MCF 10A (cell line): ENCODE results near the gene TUSC2. TPM values are rescaled to one million over a fixed set of nuclear protein-coding genes. Genes with fewer than 3 reads are reported as not detected.

ENCODE experiments used
- BruUV-seq: library from RNA; stranded (reverse); fragments of 400-500 nt; replicated peaks from 2 replicates; lab custom pipeline; 2021; lab: Mats Ljungman, UMichigan
- CTCF ChIA-PET: fragments of 300-600 bp; sonication (Branson Sonifier 250); formaldehyde crosslinking; extraction: SDS; loops from one replicate; lab custom pipeline; 2021; ENCODE audit warnings: antibody characterized with exemption, inconsistent platforms; lab: Yijun Ruan, JAX
- POLR2A ChIA-PET: fragments of 300-600, 350-650 bp; sonication (Branson Sonifier 250); formaldehyde crosslinking; extraction: SDS; loops from one replicate; lab custom pipeline; 2020; ENCODE audit warnings: antibody characterized with exemption, inconsistent platforms; lab: Yijun Ruan, JAX
- DNase-seq: peaks from one replicate; pipeline ENCODE4 v3.0.0-alpha.2; 2018; ENCODE audit not compliant: unreplicated experiment
- H3K27ac Mint-ChIP-seq: one replicate; pipeline ENCODE4 v1.8.0; 2022; ENCODE audit warnings: mild to moderate bottlenecking, low read depth, mixed read lengths; ENCODE audit not compliant: unreplicated experiment
- H3K27me3 Mint-ChIP-seq: one replicate; pipeline ENCODE4 v1.8.0; 2022; ENCODE audit warnings: mixed read lengths; ENCODE audit not compliant: insufficient read depth, unreplicated experiment
- H3K36me3 Mint-ChIP-seq: one replicate; pipeline ENCODE4 v1.8.0; 2022; ENCODE audit warnings: mild to moderate bottlenecking, moderate library complexity, mixed read lengths; ENCODE audit not compliant: insufficient read depth, unreplicated experiment
- H3K4me1 Mint-ChIP-seq: one replicate; pipeline ENCODE4 v1.8.0; 2022; ENCODE audit warnings: mixed read lengths; ENCODE audit not compliant: insufficient read depth, unreplicated experiment
- H3K4me3 Mint-ChIP-seq: one replicate; pipeline ENCODE4 v1.8.0; 2022; ENCODE audit warnings: mild to moderate bottlenecking, moderate library complexity, mixed read lengths; ENCODE audit not compliant: unreplicated experiment
- H3K9me3 Mint-ChIP-seq: one replicate; pipeline ENCODE4 v1.8.0; 2022; ENCODE audit warnings: mixed read lengths; ENCODE audit not compliant: unreplicated experiment
- CTCF ChIP-seq: fragments of 200-600 bp; IDR thresholded peaks from one replicate; pipeline ENCODE4 v1.8.0; 2022; ENCODE audit warnings: antibody characterized with exemption, mild to moderate bottlenecking; ENCODE audit not compliant: unreplicated experiment
- intact Hi-C: fragments of 100-400 bp; cut with micrococcal nuclease; formaldehyde crosslinking; loops from 2 replicates; pipeline ENCODE4 v1.14.1; 2022
- total RNA-seq: library from RNA; stranded (reverse); gene quantifications from 2 replicates; pipeline ENCODE4 v1.2.3, GENCODE V29; 2022

The TUSC2 gene
- total RNA-seq, 1 experiment from 2014 or later: 14.5 TPM

GRCh38 chr3:50300681-50301254 is 27.3 kb downstream of the TUSC2 start:
- no TSS peak for BruUV-seq
- intact Hi-C loops: no loop called here
- Mint-ChIP-seq H3K27me3 (no peaks in the 10 kb centered on the region), H3K4me3 (peak overlapping the region; percentile 92), H3K4me1 (peaks cover 7% of the 10 kb centered on the region), H3K36me3 (no peaks in the 10 kb centered on the region), H3K27ac (peak overlapping the region; percentile 97), H3K9me3 (no peaks in the 10 kb centered on the region)
- POLR2A ChIA-PET: interaction anchor here (1.4 to 3.3 kb wide), 4 partner anchors 9 to 33 kb away, joined by 3 to 24 read pairs (median 3); partner anchors contain the start of gene TUSC2
- DNase-seq: no peak
- no peak for TF ChIP-seq CTCF
- CTCF ChIA-PET: interaction anchor here (0.7 to 1.5 kb wide), 3 partner anchors 23 to 56 kb away, joined by 3 to 6 read pairs (median 3); partner anchors contain the start of gene HYAL2

- ChIA-PET POLR2A (interaction anchor here (0.5 to 3.3 kb wide), 16 partner anchors 8 to 1199 kb away, joined by 3 to 30 read pairs (median 5); partner anchors contain the start of genes GNAI2 and TUSC2), CTCF (interaction anchor here (0.6 to 5.7 kb wide), 10 partner anchors 23 to 1084 kb away, joined by 3 to 30 read pairs (median 3); partner anchors contain the start of gene HYAL2)
- H3K9me3 Mint-ChIP-seq: no peaks in the 10 kb centered on the region
- DNase-seq: no peak
- H3K27me3 Mint-ChIP-seq: no peaks in the 10 kb centered on the region
- no peaks in the 10 kb centered on the region for H3K36me3 Mint-ChIP-seq
- peak overlapping the region; percentile 97 for H3K27ac Mint-ChIP-seq
- BruUV-seq: TSS peak; percentile 91
- peaks cover 7% of the 10 kb centered on the region for H3K4me1 Mint-ChIP-seq
- intact Hi-C loops: loop anchor here (1.0 kb wide), 1 partner anchor 21 kb away; no protein-coding TSS in a partner anchor
- no peak for TF ChIP-seq CTCF
- peak overlapping the region; percentile 92 for H3K4me3 Mint-ChIP-seq
Measured at GRCh38 chr3:50299929-50300680, 27.9 kb downstream of the TUSC2 start.

GRCh38 chr3:50299638-50299928 is 28.4 kb downstream of the TUSC2 start:
- no peak for DNase-seq
- intact Hi-C loops: loop anchor here (1.0 kb wide), 1 partner anchor 22 kb away; no protein-coding TSS in a partner anchor
- no TSS peak for BruUV-seq
- H3K36me3 Mint-ChIP-seq: no peaks in the 10 kb centered on the region
- peak overlapping the region; percentile 92 for H3K4me3 Mint-ChIP-seq
- peaks cover 7% of the 10 kb centered on the region for H3K4me1 Mint-ChIP-seq
- ChIA-PET POLR2A (interaction anchor here (0.5 to 3.3 kb wide), 18 partner anchors 9 to 1753 kb away, joined by 3 to 30 read pairs (median 4); partner anchors contain the start of genes GNAI2, HEMK1, RAD54L2 and TUSC2), CTCF (interaction anchor here (0.6 to 5.7 kb wide), 10 partner anchors 22 to 1085 kb away, joined by 3 to 30 read pairs (median 4); partner anchors contain the start of gene HYAL2)
- no peaks in the 10 kb centered on the region for H3K27me3 Mint-ChIP-seq
- peak overlapping the region; percentile 97 for H3K27ac Mint-ChIP-seq
- H3K9me3 Mint-ChIP-seq: no peaks in the 10 kb centered on the region
- TF ChIP-seq CTCF: no peak
